ENCODE measurements around the gene PER2. TPM values are rescaled to one million over a fixed set of nuclear protein-coding genes. Genes with fewer than 3 reads are reported as not detected.

PER2 gene
- total and polyA plus RNA-seq, 2 of the 13 experiments (the other 11 are each of a cell fraction or from before 2014, with no cell fraction given) = 5.1 to 9.4 TPM

- TF ChIP-seq ZBTB33 (CRISPR knock-in tag; IDR thresholded peaks at IDR 0.05) = peak; percentile 79
Measured at GRCh38 chr2:238277695-238278094, 10.7 kb downstream of the PER2 start (continued).

DNA sequence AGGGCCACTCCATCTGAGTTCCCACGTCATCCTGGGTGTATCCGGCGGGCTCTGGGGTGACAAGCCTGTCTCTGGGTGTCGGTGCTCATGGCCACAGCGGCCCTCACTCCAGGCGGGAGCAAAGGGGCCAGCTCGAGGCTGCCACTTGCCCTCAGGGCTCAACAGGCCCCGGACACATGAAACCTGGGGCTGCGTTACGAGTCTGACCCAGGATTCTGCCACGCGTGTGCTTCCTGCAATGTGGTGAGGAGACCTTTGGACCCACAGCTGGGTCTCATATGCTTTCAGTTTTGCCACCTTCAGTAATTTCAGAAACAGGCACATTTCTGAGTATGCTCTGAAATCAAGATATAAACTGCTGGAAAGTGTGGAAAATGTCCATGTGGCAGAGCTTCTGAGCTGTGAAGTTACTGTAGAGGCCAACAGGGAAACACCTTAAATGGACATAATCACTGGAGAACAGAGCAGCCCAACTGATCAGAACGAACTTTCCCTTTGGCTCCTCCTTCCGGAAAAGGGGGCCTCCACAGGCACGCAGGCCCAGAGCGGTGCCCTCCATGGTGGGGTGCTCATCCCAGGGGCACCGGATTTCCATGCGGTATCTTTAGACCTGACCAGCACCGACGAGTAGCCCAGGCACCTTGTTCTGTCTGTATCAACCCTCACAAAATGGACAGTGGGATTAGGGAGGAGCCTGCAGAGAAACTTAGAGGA, 14.1 kb downstream of the PER2 start:
- H3K9me3 ChIP-seq (ENCODE audit: low read length) = no peaks in the 10 kb centered on the region
- DNase-seq (ENCODE audit: low spot score) = no peak
- H3K9ac ChIP-seq (ENCODE audit: insufficient read depth, low read depth, low read length) = no peak overlapping the region
- TF ChIP-seq SP2 (CRISPR knock-in tag; IDR thresholded peaks at IDR 0.05) = no peak
- TF ChIP-seq, protein P1, sequence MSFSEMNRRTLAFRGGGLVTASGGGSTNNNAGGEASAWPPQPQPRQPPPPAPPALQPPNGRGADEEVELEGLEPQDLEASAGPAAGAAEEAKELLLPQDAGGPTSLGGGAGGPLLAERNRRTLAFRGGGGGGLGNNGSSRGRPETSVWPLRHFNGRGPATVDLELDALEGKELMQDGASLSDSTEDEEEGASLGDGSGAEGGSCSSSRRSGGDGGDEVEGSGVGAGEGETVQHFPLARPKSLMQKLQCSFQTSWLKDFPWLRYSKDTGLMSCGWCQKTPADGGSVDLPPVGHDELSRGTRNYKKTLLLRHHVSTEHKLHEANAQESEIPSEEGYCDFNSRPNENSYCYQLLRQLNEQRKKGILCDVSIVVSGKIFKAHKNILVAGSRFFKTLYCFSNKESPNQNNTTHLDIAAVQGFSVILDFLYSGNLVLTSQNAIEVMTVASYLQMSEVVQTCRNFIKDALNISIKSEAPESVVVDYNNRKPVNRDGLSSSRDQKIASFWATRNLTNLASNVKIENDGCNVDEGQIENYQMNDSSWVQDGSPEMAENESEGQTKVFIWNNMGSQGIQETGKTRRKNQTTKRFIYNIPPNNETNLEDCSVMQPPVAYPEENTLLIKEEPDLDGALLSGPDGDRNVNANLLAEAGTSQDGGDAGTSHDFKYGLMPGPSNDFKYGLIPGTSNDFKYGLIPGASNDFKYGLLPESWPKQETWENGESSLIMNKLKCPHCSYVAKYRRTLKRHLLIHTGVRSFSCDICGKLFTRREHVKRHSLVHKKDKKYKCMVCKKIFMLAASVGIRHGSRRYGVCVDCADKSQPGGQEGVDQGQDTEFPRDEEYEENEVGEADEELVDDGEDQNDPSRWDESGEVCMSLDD (CRISPR knock-in tag; IDR thresholded peaks at IDR 0.05; ENCODE audit: borderline replicate concordance) = no peak
- TF ChIP-seq, protein P2, sequence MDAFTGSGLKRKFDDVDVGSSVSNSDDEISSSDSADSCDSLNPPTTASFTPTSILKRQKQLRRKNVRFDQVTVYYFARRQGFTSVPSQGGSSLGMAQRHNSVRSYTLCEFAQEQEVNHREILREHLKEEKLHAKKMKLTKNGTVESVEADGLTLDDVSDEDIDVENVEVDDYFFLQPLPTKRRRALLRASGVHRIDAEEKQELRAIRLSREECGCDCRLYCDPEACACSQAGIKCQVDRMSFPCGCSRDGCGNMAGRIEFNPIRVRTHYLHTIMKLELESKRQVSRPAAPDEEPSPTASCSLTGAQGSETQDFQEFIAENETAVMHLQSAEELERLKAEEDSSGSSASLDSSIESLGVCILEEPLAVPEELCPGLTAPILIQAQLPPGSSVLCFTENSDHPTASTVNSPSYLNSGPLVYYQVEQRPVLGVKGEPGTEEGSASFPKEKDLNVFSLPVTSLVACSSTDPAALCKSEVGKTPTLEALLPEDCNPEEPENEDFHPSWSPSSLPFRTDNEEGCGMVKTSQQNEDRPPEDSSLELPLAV (CRISPR knock-in tag; conservative IDR thresholded peaks at IDR 0.05; ENCODE audit: low read depth) = no peak
- TF ChIP-seq KLF9 (CRISPR knock-in tag; IDR thresholded peaks at IDR 0.05; ENCODE audit: low read depth) = no peak
- peak; percentile 72; the same call in 1 of the 2 replicates for TF ChIP-seq ZBTB38 (CRISPR knock-in tag; IDR thresholded peaks at IDR 0.05)
- TF ChIP-seq, protein P3, sequence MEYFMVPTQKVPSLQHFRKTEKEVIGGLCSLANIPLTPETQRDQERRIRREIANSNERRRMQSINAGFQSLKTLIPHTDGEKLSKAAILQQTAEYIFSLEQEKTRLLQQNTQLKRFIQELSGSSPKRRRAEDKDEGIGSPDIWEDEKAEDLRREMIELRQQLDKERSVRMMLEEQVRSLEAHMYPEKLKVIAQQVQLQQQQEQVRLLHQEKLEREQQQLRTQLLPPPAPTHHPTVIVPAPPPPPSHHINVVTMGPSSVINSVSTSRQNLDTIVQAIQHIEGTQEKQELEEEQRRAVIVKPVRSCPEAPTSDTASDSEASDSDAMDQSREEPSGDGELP (IDR thresholded peaks at IDR 0.05; ENCODE audit: borderline replicate concordance, low read depth) = peak; percentile 76
- peak; percentile 31; the same call in 1 of the 2 replicates for TF ChIP-seq SAP130 (CRISPR knock-in tag; IDR thresholded peaks at IDR 0.05; ENCODE audit: low read depth)
- TF ChIP-seq KDM3A (CRISPR knock-in tag; IDR thresholded peaks at IDR 0.05; ENCODE audit: low read depth) = no peak
- no peak for TF ChIP-seq KAT7 (CRISPR knock-in tag; IDR thresholded peaks at IDR 0.05; ENCODE audit: borderline replicate concordance)
- TF ChIP-seq HIC2 (CRISPR knock-in tag; IDR thresholded peaks at IDR 0.05; ENCODE audit: low read depth) = no peak
- TF ChIP-seq HMGA1 (CRISPR knock-in tag; conservative IDR thresholded peaks at IDR 0.05) = no peak

More for the DNA sequence above, 14.1 kb downstream of the PER2 start:
- Histone ChIP-seq H3K4me1 (ENCODE audit: insufficient read depth, low read length) (peaks cover 36% of the 10 kb centered on the region), H3K79me2 (ENCODE audit: insufficient read depth, low read length) (peaks cover 19% of the 10 kb centered on the region), H3K4me2 (ENCODE audit: low read depth, low read length) (no peak overlapping the region), H4K20me1 (ENCODE audit: insufficient read depth, low read length) (peaks cover 13% of the 10 kb centered on the region; the same call in 1 of the 2 replicates), H2AFZ (ENCODE audit: low read length) (no peak overlapping the region), H3K36me3 (replicated peaks in 1 of 2; ENCODE audit: control insufficient read depth in 1 of 2, insufficient read depth in 2 of 2, low read length in 2 of 2) (peaks cover 49 to 88% of the 10 kb centered on the region in 2 experiments), H3K27me3 (ENCODE audit: control insufficient read depth in 1 of 2, insufficient read depth in 2 of 2, low read length in 2 of 2) (no peaks in the 10 kb centered on the region), H3K4me3 (replicated peaks in 1 of 3; ENCODE audit: insufficient read depth in 1 of 3, low read depth in 2 of 3, low read length in 3 of 3) (no peak overlapping the region), H3K27ac (ENCODE audit: extremely low read length, insufficient read depth, low read length) (peak overlapping the region; percentile 41)
- peak; percentile 51 for FAIRE-seq
- 93% methylated on average over 16 of the region's 20 CpGs for WGBS (ENCODE audit: low lambda C conversion rate)
- ATAC-seq = peak; percentile 36; the same call in 2 of the 3 replicates
- ChIA-PET CTCF (ENCODE audit: low intra/inter-chr PET ratio, low total read pairs) (no interaction called here), POLR2A (interaction anchor here (1.0 to 2.0 kb wide), 3 partner anchors 10 to 11 kb away, joined by 3 to 9 read pairs (median 3); no protein-coding TSS in a partner anchor)
- in situ Hi-C loops (cut with HindIII; ENCODE audit: extremely low pct_ligation_motif_present, low pct_unique_long_range_greater_than_20kb) (no loop called here), intact Hi-C loops (cut with micrococcal nuclease; ENCODE audit: unreplicated experiment) (no loop called here)
- no TSS peak for BruUV-seq (replicated peaks)
